WI38 (cell line): ENCODE measurements around the gene RASGRF2.
"Not testable (repeated sequence)": the region's sequence is repeated elsewhere in the genome, so short reads cannot be mapped to it uniquely, and the experiment has no call there.

ENCODE experiments used
- H3K4me3 ChIP-seq: 2 replicates; pipeline ENCODE4 v1.5.1; 2011; ENCODE audit warnings: low read depth, mild to moderate bottlenecking, control low read depth, low read length
- TF ChIP-seq, protein P1 (sequence below): IDR thresholded peaks from 2 replicates; pipeline ENCODE4 v1.5.1; 2012; ENCODE audit warnings: low read depth, mild to moderate bottlenecking, control low read depth, low read length

Gene RASGRF2

DNA sequence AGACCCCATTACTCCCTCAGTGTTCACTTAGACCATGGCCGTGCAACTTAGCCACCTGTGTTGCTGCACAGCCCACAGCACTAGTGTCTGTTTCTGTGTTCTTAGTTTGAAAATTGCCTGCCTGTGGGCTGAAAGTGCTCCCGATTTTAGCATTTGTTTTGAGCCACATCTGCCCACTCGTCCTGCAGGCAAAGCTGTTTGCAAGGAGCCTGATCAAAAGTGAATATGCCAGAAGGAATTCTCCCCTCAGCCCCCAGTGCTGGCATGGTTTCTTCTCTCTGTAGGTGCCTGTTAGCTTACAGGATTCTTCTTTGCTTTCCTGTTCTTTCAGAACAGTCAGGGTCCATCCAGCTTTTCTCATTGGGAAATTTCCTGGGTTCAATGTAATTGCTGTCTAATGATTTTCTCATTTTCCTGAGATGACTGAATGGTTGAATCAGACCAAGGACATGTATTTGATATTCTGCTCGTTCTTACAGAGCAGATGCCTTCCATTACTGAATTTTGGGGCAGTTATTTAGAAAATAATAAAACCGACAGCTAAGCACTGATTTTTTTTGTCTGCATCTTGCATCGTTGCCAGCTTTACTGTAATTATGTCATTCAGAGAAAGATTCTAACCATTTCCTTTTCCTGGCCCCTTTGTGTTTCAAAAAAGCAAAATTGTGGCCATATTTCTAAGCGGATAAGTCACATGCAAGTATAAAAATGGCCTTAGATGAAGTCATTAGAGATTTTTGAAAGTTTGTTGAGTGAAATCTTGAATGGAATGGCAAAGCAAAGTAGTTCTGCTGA is 161.9 kb downstream of the RASGRF2 start:
- no peak overlapping the region for H3K4me3 ChIP-seq

DNA sequence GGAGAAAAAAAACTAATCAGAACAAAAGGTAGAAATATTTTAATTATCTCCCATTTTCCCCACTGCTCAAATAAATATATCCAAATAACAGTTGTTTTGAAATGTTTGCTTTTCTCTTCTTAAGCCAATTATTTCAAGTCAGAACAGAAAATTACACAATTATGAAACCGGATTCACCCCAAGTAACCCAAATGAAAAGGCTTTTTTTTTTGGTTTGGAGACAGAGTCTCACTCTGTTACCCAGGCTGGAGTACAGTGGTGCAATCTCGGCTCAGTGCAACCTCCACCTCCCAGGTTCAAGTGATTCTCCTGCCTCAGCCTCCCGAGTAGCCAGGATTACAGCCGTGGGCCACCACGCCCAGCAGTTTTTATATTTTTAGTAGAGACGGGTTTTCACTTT is 164.5 kb downstream of the RASGRF2 start:
- H3K4me3 ChIP-seq: not testable (repeated sequence)

More for the DNA sequence above, 161.9 kb downstream of the RASGRF2 start:
- TF ChIP-seq, protein P1, sequence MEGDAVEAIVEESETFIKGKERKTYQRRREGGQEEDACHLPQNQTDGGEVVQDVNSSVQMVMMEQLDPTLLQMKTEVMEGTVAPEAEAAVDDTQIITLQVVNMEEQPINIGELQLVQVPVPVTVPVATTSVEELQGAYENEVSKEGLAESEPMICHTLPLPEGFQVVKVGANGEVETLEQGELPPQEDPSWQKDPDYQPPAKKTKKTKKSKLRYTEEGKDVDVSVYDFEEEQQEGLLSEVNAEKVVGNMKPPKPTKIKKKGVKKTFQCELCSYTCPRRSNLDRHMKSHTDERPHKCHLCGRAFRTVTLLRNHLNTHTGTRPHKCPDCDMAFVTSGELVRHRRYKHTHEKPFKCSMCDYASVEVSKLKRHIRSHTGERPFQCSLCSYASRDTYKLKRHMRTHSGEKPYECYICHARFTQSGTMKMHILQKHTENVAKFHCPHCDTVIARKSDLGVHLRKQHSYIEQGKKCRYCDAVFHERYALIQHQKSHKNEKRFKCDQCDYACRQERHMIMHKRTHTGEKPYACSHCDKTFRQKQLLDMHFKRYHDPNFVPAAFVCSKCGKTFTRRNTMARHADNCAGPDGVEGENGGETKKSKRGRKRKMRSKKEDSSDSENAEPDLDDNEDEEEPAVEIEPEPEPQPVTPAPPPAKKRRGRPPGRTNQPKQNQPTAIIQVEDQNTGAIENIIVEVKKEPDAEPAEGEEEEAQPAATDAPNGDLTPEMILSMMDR: no peak

GRCh38 chr5:81125959-81126358 is 165.8 kb downstream of the RASGRF2 start:
- no peak overlapping the region for H3K4me3 ChIP-seq
- TF ChIP-seq, protein P1: no peak

- no peak overlapping the region for H3K4me3 ChIP-seq
- TF ChIP-seq, protein P1: no peak
These were observed 168.3 kb downstream of the RASGRF2 start for GRCh38 chr5:81128416-81128815.

- H3K4me3 ChIP-seq: no peak overlapping the region
- TF ChIP-seq, protein P1: no peak
These were observed 172.2 kb downstream of the RASGRF2 start for GRCh38 chr5:81132381-81132780.

GRCh38 chr5:81134066-81134465 is 173.9 kb downstream of the RASGRF2 start:
- TF ChIP-seq, protein P1: no peak
- no peak overlapping the region for H3K4me3 ChIP-seq

DNA sequence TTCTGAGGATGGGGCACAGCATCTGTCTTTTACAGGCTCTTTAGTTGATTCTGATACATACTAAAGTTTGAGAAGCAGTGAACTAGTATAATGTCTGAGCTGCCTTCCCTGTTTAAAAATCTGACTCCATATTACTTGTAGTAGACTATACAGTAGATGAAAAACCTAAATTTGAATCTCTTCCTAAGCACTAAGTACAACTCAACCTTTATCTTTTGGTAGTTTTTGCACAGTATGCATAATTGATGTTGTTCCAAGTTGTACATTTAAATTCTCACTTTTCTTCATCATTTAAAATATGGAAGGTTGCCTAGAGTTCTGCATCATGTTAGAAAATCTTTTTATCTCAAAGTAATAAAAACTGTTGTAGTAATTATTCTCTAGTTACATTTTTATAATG is 174.4 kb downstream of the RASGRF2 start:
- H3K4me3 ChIP-seq: no peak overlapping the region
- TF ChIP-seq, protein P1: no peak

GRCh38 chr5:81136557-81136956 is 176.4 kb downstream of the RASGRF2 start:
- no peak overlapping the region for H3K4me3 ChIP-seq
- TF ChIP-seq, protein P1: no peak
